Activated T-helper 1 cell treated with Interleukin-2 at 50 U/mL for 16 hours (primary cell): ENCODE measurements around the gene TRIM66.
A peak's percentile ranks its signal among the peaks of the same experiment; 100 is the strongest.

Experiments
- DNase-seq: peaks from one replicate; pipeline ENCODE4 v3.0.0-alpha.2; 2020; ENCODE audit warnings: low read depth

TRIM66 gene, protein sequence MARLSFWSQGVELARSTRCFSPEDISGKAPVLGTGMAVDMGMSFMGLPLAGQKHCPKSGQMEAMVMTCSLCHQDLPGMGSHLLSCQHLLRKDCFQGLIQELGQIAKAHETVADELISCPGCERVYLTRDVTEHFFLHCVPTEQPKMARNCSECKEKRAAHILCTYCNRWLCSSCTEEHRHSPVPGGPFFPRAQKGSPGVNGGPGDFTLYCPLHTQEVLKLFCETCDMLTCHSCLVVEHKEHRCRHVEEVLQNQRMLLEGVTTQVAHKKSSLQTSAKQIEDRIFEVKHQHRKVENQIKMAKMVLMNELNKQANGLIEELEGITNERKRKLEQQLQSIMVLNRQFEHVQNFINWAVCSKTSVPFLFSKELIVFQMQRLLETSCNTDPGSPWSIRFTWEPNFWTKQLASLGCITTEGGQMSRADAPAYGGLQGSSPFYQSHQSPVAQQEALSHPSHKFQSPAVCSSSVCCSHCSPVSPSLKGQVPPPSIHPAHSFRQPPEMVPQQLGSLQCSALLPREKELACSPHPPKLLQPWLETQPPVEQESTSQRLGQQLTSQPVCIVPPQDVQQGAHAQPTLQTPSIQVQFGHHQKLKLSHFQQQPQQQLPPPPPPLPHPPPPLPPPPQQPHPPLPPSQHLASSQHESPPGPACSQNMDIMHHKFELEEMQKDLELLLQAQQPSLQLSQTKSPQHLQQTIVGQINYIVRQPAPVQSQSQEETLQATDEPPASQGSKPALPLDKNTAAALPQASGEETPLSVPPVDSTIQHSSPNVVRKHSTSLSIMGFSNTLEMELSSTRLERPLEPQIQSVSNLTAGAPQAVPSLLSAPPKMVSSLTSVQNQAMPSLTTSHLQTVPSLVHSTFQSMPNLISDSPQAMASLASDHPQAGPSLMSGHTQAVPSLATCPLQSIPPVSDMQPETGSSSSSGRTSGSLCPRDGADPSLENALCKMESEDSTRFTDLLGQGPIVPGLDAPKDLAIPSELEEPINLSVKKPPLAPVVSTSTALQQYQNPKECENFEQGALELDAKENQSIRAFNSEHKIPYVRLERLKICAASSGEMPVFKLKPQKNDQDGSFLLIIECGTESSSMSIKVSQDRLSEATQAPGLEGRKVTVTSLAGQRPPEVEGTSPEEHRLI (N-terminal part only)

GRCh38 chr11:8682303-8683114, at the start of gene TRIM66, which contains the start of gene RPL27A:
Gene TRIM66, minus strand, starts transcription at chr11:8682665. Its CDS starts 10,391 bp downstream, at chr11:8672274.
Gene RPL27A, plus strand, starts transcription at chr11:8682792. Its CDS starts 22 bp downstream, at chr11:8682814.
- peak; percentile 98 for DNase-seq

DNA sequence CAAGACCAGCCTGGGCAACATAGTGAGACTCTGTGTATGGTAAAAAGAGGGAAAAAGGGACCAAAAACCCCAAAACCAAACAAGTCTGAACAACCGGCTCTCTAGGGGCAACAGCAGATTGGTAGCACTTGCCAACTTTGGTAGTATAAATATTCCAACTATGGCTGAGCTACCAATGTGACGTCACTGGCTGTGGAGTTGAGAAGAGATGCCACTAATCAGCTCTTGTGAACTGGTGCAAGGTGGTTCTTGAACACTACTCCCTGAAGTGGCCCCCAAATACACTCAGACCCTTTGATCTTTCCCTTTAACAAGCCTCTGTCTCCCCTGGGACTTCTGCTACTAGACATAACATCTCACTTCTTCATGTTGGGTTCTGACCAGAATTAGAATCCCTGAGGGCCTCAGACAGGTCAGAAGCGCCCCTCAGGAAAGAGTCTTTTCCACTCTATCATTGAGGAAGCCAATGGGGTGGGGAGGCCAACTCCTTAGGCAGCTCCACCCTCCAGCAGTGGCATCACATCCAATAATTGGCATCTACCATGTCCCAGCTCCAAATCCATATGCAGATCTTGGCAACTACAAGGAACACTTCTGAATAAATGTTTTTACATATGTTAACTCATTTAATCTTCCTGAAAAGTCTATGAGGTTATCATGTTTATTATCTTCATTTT, 49.3 kb upstream of the TRIM66 start:
- no peak for DNase-seq

- no peak for DNase-seq
These were observed 48.2 kb upstream of the TRIM66 start for GRCh38 chr11:8730697-8731020.

GRCh38 chr11:8729837-8730696, 47.6 kb upstream of the TRIM66 start:
- no peak for DNase-seq

DNA sequence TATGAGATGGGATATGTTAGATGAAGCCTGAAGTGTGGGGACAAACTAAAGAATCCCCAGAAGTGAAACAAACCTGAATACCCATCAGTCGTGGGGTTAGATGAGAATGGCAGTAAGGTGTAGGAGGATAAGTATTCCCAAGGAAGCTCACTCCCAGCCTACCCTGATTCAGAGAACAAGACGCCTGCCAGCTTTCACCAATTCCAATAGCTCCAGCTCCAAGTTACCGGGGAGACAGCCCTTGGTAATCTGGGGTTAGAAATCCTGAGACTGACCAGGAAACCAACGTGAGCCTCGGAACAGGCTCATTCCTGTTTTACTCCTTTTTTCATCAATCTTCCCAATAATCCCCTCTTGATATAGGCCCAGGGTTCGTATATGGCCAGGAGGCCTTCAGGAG, 46.6 kb upstream of the TRIM66 start:
- no peak for DNase-seq

GRCh38 chr11:8728563-8728962, 46.1 kb upstream of the TRIM66 start:
- no peak for DNase-seq

GRCh38 chr11:8726395-8726794, 43.9 kb upstream of the TRIM66 start:
- DNase-seq = no peak

GRCh38 chr11:8724682-8725081, 42.2 kb upstream of the TRIM66 start:
- DNase-seq = no peak

DNA sequence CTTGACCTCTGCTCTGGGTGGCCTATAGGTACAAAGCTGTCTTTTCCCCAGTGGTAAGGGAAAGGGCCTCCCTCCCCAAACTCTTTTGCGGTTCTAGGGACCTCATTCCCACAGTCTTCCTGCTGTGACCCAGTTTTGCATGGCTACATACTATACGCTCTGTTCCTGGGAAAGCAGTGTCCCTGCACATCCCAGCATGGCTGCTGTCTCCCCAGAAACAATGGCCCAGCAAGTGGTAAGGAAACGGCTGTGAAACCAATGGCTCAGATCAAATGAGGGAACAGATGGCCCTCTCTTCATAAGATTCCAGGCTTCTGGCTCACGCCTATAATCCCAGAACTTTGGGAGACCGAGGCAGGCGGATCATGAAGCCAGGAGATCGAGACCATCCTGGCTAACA, 41.2 kb upstream of the TRIM66 start:
- no peak for DNase-seq

GRCh38 chr11:8722809-8723208, 40.3 kb upstream of the TRIM66 start:
- no peak for DNase-seq

DNA sequence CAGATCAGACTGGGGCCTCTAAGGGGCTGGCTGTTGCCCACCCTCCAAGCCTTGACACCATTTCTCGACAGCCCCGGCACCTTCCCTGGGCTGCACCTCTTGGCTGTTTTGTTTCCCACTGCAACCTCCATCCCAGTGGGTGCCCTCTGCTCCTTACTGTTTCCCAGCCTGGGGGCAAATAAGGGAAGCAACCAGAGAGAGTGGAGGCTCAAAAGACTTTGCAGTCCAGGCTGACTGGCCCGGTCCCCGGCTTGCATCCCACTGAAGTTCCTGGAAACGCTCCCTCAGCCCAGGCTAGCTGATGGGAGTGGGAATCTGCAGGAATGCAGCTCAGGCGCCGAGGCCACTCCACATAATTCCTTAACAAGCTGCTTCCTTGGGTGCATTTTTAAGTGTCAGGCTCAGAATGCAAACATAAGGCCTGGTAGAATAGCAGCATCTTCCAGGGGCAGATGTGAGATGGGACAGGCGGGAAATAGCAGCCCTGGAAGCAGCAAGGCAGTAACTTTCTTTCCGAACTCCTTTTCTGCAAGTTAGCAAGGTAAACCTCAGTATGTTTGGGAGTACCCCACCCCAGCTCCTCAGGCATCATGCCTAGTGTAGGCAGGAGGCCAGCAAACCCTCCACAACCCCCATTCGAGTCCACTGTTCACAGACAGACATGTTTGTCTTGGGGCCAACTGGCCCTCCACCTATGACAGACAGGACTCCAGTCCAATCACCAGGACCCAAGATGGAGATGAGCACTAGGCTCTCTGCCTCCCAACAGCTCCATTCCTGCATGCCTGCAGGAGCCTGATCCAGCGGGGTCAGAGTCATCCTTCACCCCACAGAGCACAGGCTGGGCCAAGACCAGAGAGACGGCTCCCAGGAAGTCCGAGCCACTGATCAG, 39.4 kb upstream of the TRIM66 start:
- no peak for DNase-seq

DNA sequence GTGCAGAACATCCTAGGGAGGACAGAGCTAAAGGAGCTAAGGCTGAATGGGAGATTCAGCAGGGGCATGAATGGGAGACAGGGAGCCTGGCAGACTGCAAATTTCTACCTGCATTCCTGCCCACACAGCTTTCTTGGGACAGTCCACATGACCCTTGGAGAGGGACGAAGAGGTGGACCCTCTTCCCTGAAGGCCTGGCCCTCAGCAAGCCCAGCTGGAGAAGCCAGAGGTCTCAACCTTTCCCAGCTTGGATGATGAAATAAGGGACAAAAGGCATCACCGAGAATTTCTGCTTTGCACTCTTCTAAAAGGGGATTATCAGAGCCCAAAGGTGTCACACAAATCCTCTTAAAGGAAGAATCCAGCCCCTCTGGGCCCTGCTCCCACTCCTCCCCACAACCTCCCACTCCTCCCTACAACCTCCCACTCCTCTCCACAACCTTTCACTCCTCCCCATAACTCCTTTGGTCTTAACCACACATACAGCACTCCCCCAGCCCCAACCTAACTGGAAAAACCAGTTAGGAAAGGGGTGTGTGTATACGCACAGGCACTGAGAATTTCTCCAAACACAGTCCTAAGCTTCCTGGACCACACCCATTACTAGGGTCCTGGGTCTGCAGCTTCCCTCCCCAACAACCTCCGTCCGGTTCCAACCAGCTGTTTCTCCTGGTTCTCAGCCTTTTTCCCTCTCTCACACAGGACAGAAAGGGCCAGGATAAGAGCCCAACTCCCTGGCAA, 38.6 kb upstream of the TRIM66 start:
- no peak for DNase-seq

DNA sequence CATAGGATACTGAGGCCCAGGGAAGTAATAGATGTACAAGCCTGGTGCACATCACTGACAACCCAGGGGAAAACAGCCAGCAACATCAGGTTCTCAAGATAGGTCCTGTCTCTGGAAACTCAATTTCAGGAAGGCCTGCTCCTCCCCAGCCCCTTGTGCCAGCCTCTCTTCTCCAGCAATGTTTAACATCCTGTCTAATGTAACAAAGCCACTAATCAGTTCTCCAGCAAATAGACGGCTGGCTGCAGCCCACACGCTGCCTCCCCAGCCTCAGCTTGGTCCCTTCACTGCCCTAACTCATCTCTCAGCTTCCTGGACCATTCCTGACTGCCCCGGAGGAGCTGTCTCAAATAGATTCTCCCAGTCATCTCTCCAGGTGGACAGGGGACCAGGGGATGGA, 37.9 kb upstream of the TRIM66 start:
- DNase-seq = no peak

DNA sequence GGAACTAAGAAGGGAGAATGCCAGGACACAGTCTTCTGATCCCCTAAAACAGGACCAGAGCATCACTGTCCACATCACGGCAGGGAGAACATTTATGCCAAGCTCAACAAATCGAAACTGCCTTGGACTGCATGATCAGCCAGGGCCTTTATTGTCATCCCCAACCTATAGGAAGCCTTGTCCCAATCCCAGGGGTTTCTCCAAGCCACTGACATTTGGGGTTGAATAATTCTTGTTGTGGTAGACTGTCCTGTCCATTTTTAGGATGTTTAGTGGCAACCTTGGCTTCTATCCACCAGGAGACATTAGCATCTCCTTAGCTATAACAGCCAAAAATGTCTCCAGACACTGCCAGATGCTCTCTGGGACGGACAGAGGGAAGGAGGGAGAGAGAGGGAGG, 37.3 kb upstream of the TRIM66 start:
- DNase-seq = no peak

DNA sequence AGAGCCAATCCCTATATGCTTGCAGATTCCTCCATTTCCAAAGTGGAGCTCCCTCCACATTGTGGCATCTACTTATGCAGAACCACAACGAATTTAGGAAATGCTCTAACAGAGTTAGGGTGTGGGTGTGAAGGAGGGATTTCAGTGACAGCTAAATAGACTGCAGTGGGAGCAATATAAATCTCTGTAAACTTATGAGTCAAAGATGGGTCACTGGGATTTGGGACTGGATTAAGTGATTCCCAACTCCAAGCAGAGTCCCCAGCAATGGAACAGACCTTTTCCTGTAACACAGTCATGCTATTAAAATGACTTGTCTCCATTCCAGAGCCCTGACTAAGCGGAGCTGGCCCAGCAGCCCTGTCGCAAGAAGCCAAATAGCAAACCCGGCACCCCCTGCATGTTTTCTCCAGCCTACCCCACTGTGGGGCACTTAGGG, 36.8 kb upstream of the TRIM66 start:
- no peak for DNase-seq

GRCh38 chr11:8717876-8718753, 35.6 kb upstream of the TRIM66 start:
- DNase-seq = no peak

- DNase-seq = no peak
These were observed 35.0 kb upstream of the TRIM66 start for GRCh38 chr11:8717544-8717875.

DNA sequence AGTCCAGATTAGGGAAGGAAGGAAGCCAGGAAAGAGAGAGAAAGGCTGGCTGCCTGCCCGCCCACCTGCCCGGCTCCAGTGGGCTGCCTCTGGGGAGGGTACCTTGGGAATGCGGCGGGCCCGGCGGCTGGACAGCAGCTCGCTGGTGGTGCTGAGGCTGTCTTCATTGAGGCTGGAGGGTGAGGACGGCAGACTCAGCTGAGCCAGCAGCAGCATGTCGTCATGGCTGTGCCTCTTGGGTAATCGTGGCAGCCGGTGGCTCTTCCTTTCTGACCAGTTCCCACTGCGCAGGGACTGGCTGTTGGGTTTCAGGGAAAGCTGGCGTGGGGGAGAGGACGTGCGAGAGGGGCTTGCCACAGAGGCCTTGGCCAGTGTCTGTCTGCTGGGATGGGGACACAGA, 33.0 kb upstream of the TRIM66 start:
- DNase-seq = no peak
